ENCODE measurements around the gene ELMO1.

DNA sequence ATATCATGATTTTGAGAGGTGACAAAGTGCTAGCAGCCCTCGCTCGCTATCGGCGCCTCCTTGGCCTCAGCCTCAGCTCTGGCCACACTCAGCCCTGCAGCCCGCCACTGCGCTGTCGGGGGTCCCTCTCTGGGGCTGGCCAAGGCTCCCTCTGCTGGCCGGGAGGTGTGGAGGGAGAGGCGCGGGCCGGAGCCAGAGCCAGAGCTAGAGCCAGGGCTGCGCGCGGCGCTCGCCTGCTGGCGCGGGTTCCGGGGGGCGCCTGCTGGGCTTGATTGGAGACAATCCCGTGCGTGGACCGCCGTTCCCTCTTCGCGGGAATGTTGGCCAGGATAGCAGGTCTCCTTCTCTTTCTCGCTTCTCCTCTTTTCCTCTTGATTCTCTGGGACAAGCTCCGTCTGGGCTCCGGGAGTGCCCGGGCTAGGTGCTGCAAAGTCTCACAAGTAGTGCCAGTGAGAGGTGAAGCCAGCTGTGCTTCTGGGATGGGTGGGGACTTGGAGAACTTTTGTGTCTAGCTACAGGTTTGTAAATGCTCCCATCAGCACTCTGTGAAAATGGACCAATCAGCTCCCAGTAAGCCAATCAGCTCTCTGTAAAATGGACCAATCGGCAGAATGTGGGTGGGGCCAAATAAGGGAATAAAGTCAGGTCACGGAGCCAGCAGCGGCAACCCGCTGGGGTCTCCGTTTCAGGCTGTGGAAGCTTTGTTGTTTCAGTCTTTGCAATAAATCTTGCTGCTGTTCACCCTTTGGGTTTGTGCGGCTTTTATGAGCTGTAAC, 43.4 kb upstream of the ELMO1 start:
- no peak for TF ChIP-seq POLR2A (IDR thresholded peaks at IDR 0.05; ENCODE audit: low read depth, low read length)
- TF ChIP-seq POLR2AphosphoS5 (IDR thresholded peaks at IDR 0.05; ENCODE audit: low read depth, low read length), result no peak

All from GM12892 (cell line).